Umbilical cord (tissue), 2 donors: Measurements from ENCODE around the gene ZKSCAN7. TPM values are rescaled to one million over a fixed set of nuclear protein-coding genes. Genes with fewer than 3 reads are reported as not detected.
"Not testable (repeated sequence)": the region's sequence is repeated elsewhere in the genome, so short reads cannot be mapped to it uniquely, and the experiment has no call there.

Experiments used
- DNase-seq: peaks from one replicate; pipeline ENCODE4 v3.0.0-alpha.2; 2015; ENCODE audit warnings: low spot score
- total RNA-seq: library from RNA; depleted of rRNA; stranded (reverse); fragments of >200 nt; gene quantifications from one replicate; pipeline ENCODE4 v1.2.3, GENCODE V29; 2014; ENCODE audit warnings: low replicate concordance; ENCODE audit not compliant: insufficient read depth

The ZKSCAN7 gene
- total RNA-seq, 1 donor from 2014 or later, result 6.7 TPM

DNA sequence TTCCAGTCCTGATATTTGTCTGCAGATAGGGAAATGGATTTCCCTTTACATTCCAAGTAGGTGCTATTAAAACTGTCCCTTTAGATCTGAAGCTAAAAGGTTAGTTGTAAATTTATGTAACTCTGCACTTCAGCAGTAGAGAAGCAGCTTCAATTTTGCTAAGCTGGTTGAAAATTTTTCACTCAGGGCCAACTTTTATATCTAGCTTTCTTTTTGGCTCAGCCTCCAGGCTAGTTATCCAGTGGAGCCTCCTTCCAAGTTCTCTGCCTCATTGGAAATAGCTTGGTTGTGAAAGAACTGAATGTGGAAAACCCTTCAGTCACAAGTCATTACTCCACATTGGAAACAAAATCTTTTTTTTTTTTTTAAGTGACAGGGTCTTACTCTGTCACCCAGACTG is 21.6 kb downstream of the ZKSCAN7 start:
- DNase-seq, result peak; percentile 20

GRCh38 chr3:44577354-44577952 is 22.5 kb downstream of the ZKSCAN7 start:
- not testable (repeated sequence) for DNase-seq

DNA sequence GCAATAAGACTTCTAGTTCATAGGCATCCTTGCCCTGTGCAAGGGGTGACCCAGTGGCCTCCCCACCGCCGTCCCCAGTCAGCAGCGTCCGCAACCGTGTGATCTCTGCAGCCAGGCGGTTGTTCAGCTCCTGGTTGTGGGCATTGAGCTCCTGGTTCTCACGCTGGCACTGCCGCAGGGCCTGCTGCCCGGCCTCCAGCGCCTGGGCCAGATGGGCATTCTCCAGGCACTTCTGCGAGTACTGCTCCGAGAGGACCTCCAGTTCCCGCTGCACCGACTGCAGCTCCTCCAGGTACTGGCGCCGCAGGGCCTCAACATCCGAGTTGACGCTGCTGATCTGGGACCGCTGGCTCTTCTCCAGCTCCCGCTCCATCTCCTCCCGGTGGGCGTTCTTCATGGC is 23.3 kb downstream of the ZKSCAN7 start:
- DNase-seq, result not testable (repeated sequence)

DNA sequence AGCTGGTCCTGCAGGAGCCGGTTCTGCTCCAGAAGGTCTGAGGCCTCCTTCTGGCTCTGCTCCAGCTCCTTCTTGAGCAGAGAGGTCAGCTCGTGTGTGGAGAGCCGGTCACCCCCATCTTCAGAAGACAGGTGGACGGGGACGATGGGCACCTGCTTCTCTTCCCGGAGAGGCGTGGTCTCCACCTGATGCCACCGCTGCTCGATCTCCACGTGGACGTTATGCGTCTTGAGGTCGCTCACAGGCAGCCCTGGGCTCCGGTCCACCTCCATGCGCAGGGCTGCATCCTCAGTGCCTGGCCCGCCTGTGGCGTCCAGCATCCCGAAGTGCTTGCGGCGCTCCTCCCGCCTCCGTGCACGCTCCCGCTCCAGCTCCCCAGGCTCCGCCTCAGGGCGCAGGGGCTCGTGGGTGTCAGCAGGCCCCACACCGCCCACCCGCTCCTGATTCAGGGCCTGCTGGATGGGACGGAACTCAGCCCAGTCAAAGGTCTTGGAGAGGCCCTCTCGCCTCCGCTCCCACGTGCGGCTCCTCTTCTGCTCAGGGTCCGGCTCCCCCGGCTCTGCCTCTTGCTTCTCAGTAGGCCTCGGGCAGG is 24.0 kb downstream of the ZKSCAN7 start:
- not testable (repeated sequence) for DNase-seq

GRCh38 chr3:44579749-44580148 is 24.8 kb downstream of the ZKSCAN7 start:
- DNase-seq, result not testable (repeated sequence)

DNA sequence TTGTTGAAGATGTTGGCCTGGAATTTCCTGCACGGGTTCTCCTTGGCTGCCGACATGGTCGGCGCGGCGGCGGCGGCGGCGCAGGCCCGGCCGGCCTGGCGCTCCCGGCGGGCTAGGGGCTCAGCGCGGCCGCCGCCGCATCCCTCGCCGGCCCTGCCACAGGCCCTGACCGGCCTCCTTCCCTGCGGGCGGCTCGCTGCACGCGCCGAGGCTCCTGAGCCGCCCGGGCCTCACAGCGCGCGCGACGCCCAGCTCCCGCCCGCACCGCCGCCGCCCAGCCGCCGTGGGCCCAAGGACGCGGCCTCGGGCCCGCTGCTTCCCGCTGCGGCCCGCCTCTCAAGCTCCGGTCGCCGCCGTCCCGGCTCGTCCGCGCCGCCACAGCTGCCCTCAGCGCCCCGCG is 26.0 kb downstream of the ZKSCAN7 start:
- DNase-seq, result not testable (repeated sequence)

DNA sequence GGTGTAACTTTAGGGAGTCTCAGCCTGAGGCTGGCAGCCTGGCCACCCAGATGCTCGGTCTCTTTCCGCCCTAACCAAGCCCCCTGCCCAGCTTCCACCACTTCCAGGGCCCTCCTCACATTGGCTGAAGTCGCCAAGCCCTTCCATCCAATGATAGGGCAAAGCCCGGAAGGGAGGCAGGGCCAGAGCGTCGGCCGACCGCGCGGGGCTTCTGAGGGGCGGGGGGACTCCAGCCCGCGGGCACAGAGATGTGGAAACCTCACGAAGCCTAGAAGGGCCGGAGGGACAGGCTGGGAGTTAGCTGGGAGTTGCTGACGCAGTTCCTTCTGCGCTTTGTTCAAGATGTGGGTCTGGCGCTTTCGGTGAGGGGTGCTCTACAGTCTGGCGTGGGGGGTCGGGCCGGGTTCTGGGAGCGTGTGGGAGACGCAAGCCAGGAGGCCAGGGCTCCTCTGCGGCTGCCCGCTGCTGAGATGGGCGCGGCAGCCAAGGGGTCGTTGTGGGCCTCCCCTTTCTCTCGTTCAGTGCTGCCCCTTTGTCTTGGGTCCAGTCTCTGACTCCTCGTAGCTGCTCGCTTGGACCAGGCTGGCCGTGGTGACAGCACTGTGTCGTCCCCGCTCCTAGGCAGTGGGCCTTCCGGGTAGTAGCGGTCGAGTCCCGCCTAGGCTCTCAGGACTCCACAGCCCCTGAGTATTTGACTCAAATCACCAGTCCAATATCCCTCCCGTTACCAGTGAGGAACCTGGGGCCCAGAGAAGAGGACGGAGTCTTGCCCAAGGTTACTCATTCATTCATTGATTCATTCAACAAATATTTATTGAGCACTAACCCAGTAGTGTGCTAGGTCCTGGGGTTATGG is 29.9 kb downstream of the ZKSCAN7 start, which contains the start of gene ZNF660:
TSS of gene ZNF660 (plus strand) at position 319 of the 856 bp plus-strand sequence. CDS start 9,230 bp downstream, outside the sequence.
- DNase-seq, result peak; percentile 95

GRCh38 chr3:44596621-44597020 is 41.6 kb downstream of the ZKSCAN7 start:
- no peak for DNase-seq

DNA sequence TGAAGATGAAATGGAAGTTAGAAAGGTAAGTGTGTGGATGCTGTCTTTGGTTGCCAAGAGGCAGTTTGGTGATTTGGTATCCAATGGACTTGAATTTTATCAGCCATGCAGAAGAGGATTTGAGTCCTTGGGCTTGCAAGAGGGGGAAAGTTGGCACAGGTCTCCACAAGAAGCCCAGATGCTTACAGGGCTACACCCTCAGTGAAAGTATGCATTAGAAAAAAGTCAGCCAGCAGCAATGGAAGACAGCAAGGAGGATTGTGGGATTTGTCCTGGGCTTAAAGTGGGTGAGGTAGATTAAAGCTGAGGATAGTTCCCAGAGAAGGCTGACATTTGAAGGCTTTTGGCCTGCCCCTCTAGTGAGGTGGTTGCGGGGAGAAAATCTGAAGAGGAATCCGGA is 46.8 kb downstream of the ZKSCAN7 start:
- DNase-seq, result no peak

DNA sequence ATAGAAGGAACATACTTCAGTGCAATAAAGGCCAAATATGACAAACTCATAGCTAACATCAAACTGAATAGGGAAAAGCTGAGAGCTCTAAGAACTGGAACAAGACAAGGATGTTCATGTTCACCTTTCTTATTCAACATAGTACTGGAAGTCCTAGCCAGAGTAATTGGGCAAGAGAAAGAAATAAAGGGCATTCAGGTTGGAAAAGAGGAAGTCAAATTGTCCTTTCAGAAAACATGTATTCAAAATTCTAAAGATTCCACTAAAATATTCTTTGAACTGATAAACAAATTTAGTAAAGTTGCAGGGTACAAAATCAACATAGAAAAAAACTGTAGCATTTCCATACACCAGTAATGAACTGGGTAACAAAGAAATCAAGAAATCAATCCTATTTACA is 57.7 kb downstream of the ZKSCAN7 start:
- no peak for DNase-seq

Other genes with a start within 250 kb of the ZKSCAN7 start
- gene TCAIM, start 216.4 kb upstream of the ZKSCAN7 start, total RNA-seq, result 63.3 TPM
- 19.7 TPM for gene ZNF445, start 77.5 kb upstream of the ZKSCAN7 start, total RNA-seq
- 19.0 TPM for gene ZNF660, start 29.8 kb downstream of the ZKSCAN7 start, total RNA-seq
- gene ZNF197, start 69.8 kb downstream of the ZKSCAN7 start, total RNA-seq, result 38.3 TPM
- gene ZNF35, start 93.5 kb downstream of the ZKSCAN7 start, total RNA-seq, result 13.0 TPM
- gene ZNF502, start 157.5 kb downstream of the ZKSCAN7 start, total RNA-seq, result 14.0 TPM
- 14.0 TPM for gene ZNF501, start 174.4 kb downstream of the ZKSCAN7 start, total RNA-seq
- 26.7 TPM for gene KIAA1143, start 206.4 kb downstream of the ZKSCAN7 start, total RNA-seq
- gene KIF15, start 206.6 kb downstream of the ZKSCAN7 start, total RNA-seq, result 5.3 TPM